K562 (cell line): ENCODE measurements around the gene VEGFB. TPM values are rescaled to one million over a fixed set of nuclear protein-coding genes. Genes with fewer than 3 reads are reported as not detected.

Experiments
- ATF6 ChIP-seq: sonication (generic); formaldehyde crosslinking; IDR thresholded peaks from 2 replicates; pipeline ENCODE4 v1.4.0; 2020; ENCODE audit warnings: mild to moderate bottlenecking, missing genetic modification reagents
- EP400 ChIP-seq: fragments of 450-650 bp; IDR thresholded peaks from 2 replicates; pipeline ENCODE4 v1.6.1; 2017; ENCODE audit warnings: antibody characterized with exemption, mild to moderate bottlenecking, moderate library complexity
- ESRRA ChIP-seq: fragments of 450-650 bp; IDR thresholded peaks from 2 replicates; pipeline ENCODE4 v1.6.1; 2014; ENCODE audit warnings: low read depth, mild to moderate bottlenecking, moderate library complexity, borderline replicate concordance
- ETV5 ChIP-seq: sonication (generic); formaldehyde crosslinking; IDR thresholded peaks from 2 replicates; pipeline ENCODE4 v1.4.0; 2020; ENCODE audit warnings: low read depth, mild to moderate bottlenecking, missing genetic modification reagents
- HCFC1 ChIP-seq: IDR thresholded peaks from 2 replicates; pipeline ENCODE4 v1.6.1; 2012; ENCODE audit warnings: low read depth, low read length, improper control_type of control experiment
- HDAC2 ChIP-seq: fragments of 450-650 bp; IDR thresholded peaks from 2 replicates; pipeline ENCODE4 v1.6.1; 2016; ENCODE audit warnings: mild to moderate bottlenecking
- HOXB6 ChIP-seq: fragments of 250-450 bp; sonication (Bioruptor Pico); IDR thresholded peaks from 2 replicates; pipeline ENCODE4 v1.5.1; 2022; ENCODE audit warnings: mild to moderate bottlenecking, borderline replicate concordance
- NFRKB ChIP-seq: fragments of 450-650 bp; IDR thresholded peaks from 2 replicates; pipeline ENCODE4 v1.6.1; 2016; ENCODE audit warnings: low read depth
- PCBP1 ChIP-seq: fragments of 200-400 bp; formaldehyde crosslinking; IDR thresholded peaks from 2 replicates; pipeline ENCODE4 v1.6.1; 2018; ENCODE audit warnings: mild to moderate bottlenecking, low read depth, low read length; ENCODE audit not compliant: poor library complexity, severe bottlenecking
- SPI1 ChIP-seq: IDR thresholded peaks from 2 replicates; pipeline ENCODE4 v1.6.1; 2011; ENCODE audit warnings: low read depth, low read length, control low read depth, borderline replicate concordance
- TBL1XR1 ChIP-seq, 2 experiments: IDR thresholded peaks; 2 replicates each; pipeline ENCODE4 v1.6.1; 2012; ENCODE audit warnings: improper control_type of control experiment in 2 of 2, low read length in 2 of 2, mild to moderate bottlenecking in 1 of 2
- TFAM ChIP-seq: fragments of 250-450 bp; sonication (Bioruptor Pico); conservative IDR thresholded peaks from 2 replicates; pipeline ENCODE4 v1.5.0; 2021; ENCODE audit warnings: mild to moderate bottlenecking, moderate library complexity
- TRIM24 ChIP-seq, 2 experiments: fragments of 450-650 bp; IDR thresholded peaks; 2 replicates each; pipeline ENCODE4 v1.6.1; 2016
- UBTF ChIP-seq, 2 experiments: IDR thresholded peaks; 2 replicates each; pipeline ENCODE4 v1.6.1; 2012; ENCODE audit warnings: improper control_type of control experiment in 2 of 2, low read depth in 2 of 2, low read length in 2 of 2, borderline replicate concordance in 1 of 2
- YY1 ChIP-seq, 3 experiments: IDR thresholded peaks; 2 replicates each; pipeline ENCODE4 v1.6.1; 2011; ENCODE audit warnings: low read length in 2 of 3, mild to moderate bottlenecking in 2 of 3, moderate library complexity in 2 of 3, borderline replicate concordance in 1 of 3, control low read depth in 1 of 3, low read depth in 1 of 3; ENCODE audit not compliant: insufficient read depth in 3 of 3, insufficient replicate concordance in 2 of 3, control insufficient read depth in 1 of 3, insufficient read length in 1 of 3; ENCODE audit errors: extremely low read depth in 1 of 3
- ZBTB11 ChIP-seq, 3 experiments: fragments of 200-800 bp in 1 of 3; fragments of 250-450 bp in 1 of 3; fragments of 450-650 bp in 1 of 3; sonication (Bioruptor Pico) in 1 of 3; sonication (Bioruptor generic) in 1 of 3; formaldehyde crosslinking in 1 of 3; IDR thresholded peaks; 2 replicates each; pipeline versions ENCODE4 v1.6.1 to v1.8.0; 2016 to 2022; ENCODE audit warnings: mild to moderate bottlenecking in 2 of 3, missing genetic modification characterization in 2 of 3, missing compliant biosample characterization in 1 of 3, moderate library complexity in 1 of 3
- ZNF445 ChIP-seq: fragments of 250-450 bp; sonication (Bioruptor Pico); IDR thresholded peaks from 2 replicates; pipeline ENCODE4 v1.4.0; 2020; ENCODE audit warnings: low read depth, mild to moderate bottlenecking, moderate library complexity
- ZSCAN29 ChIP-seq: fragments of 450-650 bp; IDR thresholded peaks from 2 replicates; pipeline ENCODE4 v1.6.1; 2017
- polyA plus RNA-seq, 8 experiments: library from polyadenylated mRNA; depleted of rRNA in 4 of 8; stranded (reverse) in 5 of 8; unstranded in 3 of 8; fragments of >200 nt; fragmentation: Nextera tagmentation in 2 of 8; fragmentation: Illumina TruSeq in 1 of 8; extraction: Ambion mirVana in 2 of 8; extraction: Trizol in 1 of 8; gene quantifications; 2 replicates each; pipeline versions ENCODE4 v1.2.1 to v1.2.3, GENCODE V29; 2011 to 2014; ENCODE audit warnings: inconsistent platforms in 1 of 8, missing spikeins in 1 of 8
- total RNA-seq, 7 experiments: library from RNA; depleted of rRNA in 6 of 7; stranded (reverse); fragments of >200 nt in 6 of 7; fragmentation: Illumina TruSeq in 2 of 7; extraction: Trizol in 2 of 7; gene quantifications; 2 replicates each; pipeline versions ENCODE4 v1.2.1 to v1.2.3, GENCODE V29; 2011 to 2021; ENCODE audit warnings: low replicate concordance in 1 of 7

The VEGFB gene
- total and polyA plus RNA-seq, 9 of the 15 experiments (the other 6 are each of a cell fraction or from before 2014, with no cell fraction given), result 11.0 to 83.4 (median 25.7) TPM

GRCh38 chr11:64225608-64226506, 8.5 kb upstream of the VEGFB start, which contains the start of the genes NUDT22 and TRPT1 (continued):
- peak in 1 of 2 experiments; percentile 38; a peak in 1 of 4 replicates for TF ChIP-seq UBTF (IDR thresholded peaks at IDR 0.05; ENCODE audit: borderline replicate concordance in 1 of 2, low read depth in 2 of 2, low read length in 2 of 2)
- no peak for TF ChIP-seq ZSCAN29
- no peak for TF ChIP-seq TBL1XR1 (IDR thresholded peaks at IDR 0.05; ENCODE audit: low read length in 2 of 2)
- TF ChIP-seq ZNF445 (CRISPR knock-in tag), result no peak
- TF ChIP-seq PCBP1, result peak; percentile 71
- TF ChIP-seq ETV5 (CRISPR knock-in tag), result peak; percentile 82
- TF ChIP-seq ESRRA, result peak; percentile 52; the same call in 1 of the 2 replicates
- peak in 1 of 2 experiments; percentile 65; a peak in 1 of 4 replicates for TF ChIP-seq TRIM24 (IDR thresholded peaks at IDR 0.05)
- peak; percentile 94 for TF ChIP-seq SPI1
- no peak for TF ChIP-seq HOXB6 (CRISPR knock-in tag)
- TF ChIP-seq EP400, result peak; percentile 80
- peak; percentile 52 for TF ChIP-seq HCFC1
- peak; percentile 36; the same call in 1 of the 2 replicates for TF ChIP-seq ATF6 (CRISPR knock-in tag)
- TF ChIP-seq ZBTB11 (CRISPR knock-in tag; IDR thresholded peaks at IDR 0.05), result peak; percentile 86 to 97 (median 94); a peak in 5 of 6 replicates
- TF ChIP-seq TFAM (CRISPR knock-in tag), result no peak
- 0 out of 2 replicates have a peak, but pooled peaks have one; percentile 4 for TF ChIP-seq NFRKB
- peak in 2 of 3 experiments; percentile 30 to 40 for TF ChIP-seq YY1 (IDR thresholded peaks at IDR 0.05; ENCODE audit: borderline replicate concordance in 1 of 3, control insufficient read depth in 1 of 3, extremely low read depth in 1 of 3, insufficient read depth in 3 of 3, insufficient read length in 1 of 3, insufficient replicate concordance in 2 of 3, low read depth in 1 of 3, low read length in 2 of 3)
- TF ChIP-seq HDAC2, result 0 out of 2 replicates have a peak, but pooled peaks have one; percentile 48
